OCI-LY3 (cell line): Measurements from ENCODE around the gene HAO2.

ENCODE experiments used
- H2AFZ ChIP-seq: fragments of 200-600, 300-600 bp; shearing (Covaris generic); 2 replicates; pipeline ENCODE4 v1.6.0; 2014; ENCODE audit warnings: antibody characterized with exemption, low read depth, low read length
- H3K27ac ChIP-seq: fragments of 200-600, 300-600 bp; sonication (generic); 2 replicates; pipeline ENCODE4 v1.5.1; 2014; ENCODE audit warnings: mild to moderate bottlenecking, low read length, moderate library complexity, mixed read lengths
- H3K27me3 ChIP-seq: fragments of 200-600, 300-600 bp; sonication (generic); 2 replicates; pipeline ENCODE4 v1.6.1; 2014; ENCODE audit warnings: low read depth, low read length, mixed read lengths
- H3K36me3 ChIP-seq: fragments of 200-600, 300-600 bp; sonication (generic); replicated peaks from 2 replicates; pipeline ENCODE3; 2014; ENCODE audit warnings: low read depth, low read length, mixed read lengths
- H3K4me1 ChIP-seq: fragments of 300-600, 200-600 bp; sonication (generic); 2 replicates; pipeline ENCODE4 v1.6.1; 2014; ENCODE audit warnings: low read length, mixed read lengths
- H3K4me2 ChIP-seq: fragments of 200-600, 300-600 bp; sonication (generic); 2 replicates; pipeline ENCODE4 v1.6.1; 2014; ENCODE audit warnings: low read length, mixed read lengths
- H3K4me3 ChIP-seq: fragments of 300-600, 200-600 bp; sonication (generic); 2 replicates; pipeline ENCODE4 v1.5.1; 2014; ENCODE audit warnings: antibody characterized with exemption, mild to moderate bottlenecking, low read length, moderate library complexity
- H3K79me2 ChIP-seq: fragments of 300-600, 200-600 bp; shearing (Covaris generic); 2 replicates; pipeline ENCODE4 v1.6.1; 2014; ENCODE audit warnings: mild to moderate bottlenecking, low read length, mixed read lengths
- H3K9ac ChIP-seq: fragments of 300-600, 200-600 bp; shearing (Covaris generic); 2 replicates; pipeline ENCODE4 v1.6.0; 2014; ENCODE audit warnings: mild to moderate bottlenecking, low read length, moderate library complexity
- H3K9me3 ChIP-seq: fragments of 200-600, 300-600 bp; shearing (Covaris generic); 2 replicates; pipeline ENCODE4 v1.6.1; 2014; ENCODE audit warnings: low read length, mixed read lengths; ENCODE audit not compliant: insufficient read depth
- H4K20me1 ChIP-seq: fragments of 200-600, 300-600 bp; sonication (generic); 2 replicates; pipeline ENCODE4 v1.6.1; 2016; ENCODE audit warnings: low read length, mixed read lengths; ENCODE audit not compliant: insufficient read depth
- EZH2phosphoT487 ChIP-seq: fragments of 200-600 bp; shearing (Covaris generic); IDR thresholded peaks from 2 replicates; pipeline ENCODE4 v1.6.1; 2018; ENCODE audit warnings: antibody characterized with exemption, mixed run types, low read depth
- TF ChIP-seq, protein P1 (sequence below): fragments of 200-600, 300-600 bp; sonication (generic); IDR thresholded peaks from 2 replicates; pipeline ENCODE4 v1.5.1; 2014; ENCODE audit warnings: antibody characterized with exemption, low read length, low read depth

Gene HAO2

DNA sequence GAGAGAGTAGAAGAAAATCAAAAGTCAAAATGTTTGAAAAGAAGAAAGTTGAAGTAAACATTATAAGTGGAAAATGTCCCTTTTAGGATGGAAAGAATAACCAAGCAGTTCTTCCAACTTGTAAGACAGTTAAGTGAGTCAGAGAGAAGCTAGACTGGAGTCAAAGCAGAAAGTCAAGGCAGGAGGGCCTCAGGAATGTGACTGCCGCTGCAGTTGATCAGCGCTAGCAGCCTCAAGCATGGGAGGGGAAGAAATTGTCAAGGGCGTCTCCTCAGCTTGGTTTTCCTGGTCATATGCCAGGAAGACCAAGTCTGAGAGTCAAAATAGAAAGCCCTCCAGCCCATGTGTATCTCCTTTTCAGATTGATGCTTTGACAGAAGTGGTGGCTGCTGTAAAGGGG lies 23.2 kb downstream of the HAO2 start:
- H3K36me3 ChIP-seq, result no peaks in the 10 kb centered on the region
- H3K27me3 ChIP-seq, result peaks cover 8% of the 10 kb centered on the region; the same call in 1 of the 2 replicates
- no peak overlapping the region for H2AFZ ChIP-seq
- H3K4me1 ChIP-seq, result no peaks in the 10 kb centered on the region
- H3K4me2 ChIP-seq, result no peak overlapping the region
- H3K27ac ChIP-seq, result no peak overlapping the region
- H3K79me2 ChIP-seq, result no peaks in the 10 kb centered on the region
- TF ChIP-seq, protein P1, sequence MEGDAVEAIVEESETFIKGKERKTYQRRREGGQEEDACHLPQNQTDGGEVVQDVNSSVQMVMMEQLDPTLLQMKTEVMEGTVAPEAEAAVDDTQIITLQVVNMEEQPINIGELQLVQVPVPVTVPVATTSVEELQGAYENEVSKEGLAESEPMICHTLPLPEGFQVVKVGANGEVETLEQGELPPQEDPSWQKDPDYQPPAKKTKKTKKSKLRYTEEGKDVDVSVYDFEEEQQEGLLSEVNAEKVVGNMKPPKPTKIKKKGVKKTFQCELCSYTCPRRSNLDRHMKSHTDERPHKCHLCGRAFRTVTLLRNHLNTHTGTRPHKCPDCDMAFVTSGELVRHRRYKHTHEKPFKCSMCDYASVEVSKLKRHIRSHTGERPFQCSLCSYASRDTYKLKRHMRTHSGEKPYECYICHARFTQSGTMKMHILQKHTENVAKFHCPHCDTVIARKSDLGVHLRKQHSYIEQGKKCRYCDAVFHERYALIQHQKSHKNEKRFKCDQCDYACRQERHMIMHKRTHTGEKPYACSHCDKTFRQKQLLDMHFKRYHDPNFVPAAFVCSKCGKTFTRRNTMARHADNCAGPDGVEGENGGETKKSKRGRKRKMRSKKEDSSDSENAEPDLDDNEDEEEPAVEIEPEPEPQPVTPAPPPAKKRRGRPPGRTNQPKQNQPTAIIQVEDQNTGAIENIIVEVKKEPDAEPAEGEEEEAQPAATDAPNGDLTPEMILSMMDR, result no peak
- no peak for TF ChIP-seq EZH2phosphoT487
- no peaks in the 10 kb centered on the region for H4K20me1 ChIP-seq
- no peaks in the 10 kb centered on the region for H3K9me3 ChIP-seq
- no peak overlapping the region for H3K9ac ChIP-seq
- H3K4me3 ChIP-seq, result no peak overlapping the region

DNA sequence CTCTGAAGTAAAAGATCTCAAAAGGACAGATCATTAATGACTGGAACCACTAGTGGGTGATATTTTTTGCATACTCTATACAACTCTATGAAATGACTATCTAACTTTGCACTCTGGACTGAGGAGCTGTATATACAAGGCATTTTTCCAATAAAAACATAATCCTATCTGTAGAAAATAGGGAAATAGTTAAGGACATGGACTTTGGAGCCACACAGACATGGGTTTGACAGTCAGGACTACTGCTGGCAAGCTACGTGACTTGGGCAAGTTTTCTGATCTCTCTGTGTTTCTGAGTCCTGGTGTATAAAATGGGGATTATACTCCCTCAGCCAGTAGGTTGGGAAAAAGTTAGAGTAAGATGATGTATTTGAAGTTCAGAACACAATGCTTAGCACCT lies 25.5 kb downstream of the HAO2 start:
- H3K79me2 ChIP-seq, result no peaks in the 10 kb centered on the region
- TF ChIP-seq, protein P1, result no peak
- no peak for TF ChIP-seq EZH2phosphoT487
- no peak overlapping the region for H3K9ac ChIP-seq
- H3K9me3 ChIP-seq, result no peaks in the 10 kb centered on the region
- no peak overlapping the region for H2AFZ ChIP-seq
- no peak overlapping the region for H3K4me3 ChIP-seq
- H3K4me2 ChIP-seq, result no peak overlapping the region
- H3K36me3 ChIP-seq, result no peaks in the 10 kb centered on the region
- no peaks in the 10 kb centered on the region for H4K20me1 ChIP-seq
- H3K27me3 ChIP-seq, result no peaks in the 10 kb centered on the region
- H3K27ac ChIP-seq, result no peak overlapping the region
- no peaks in the 10 kb centered on the region for H3K4me1 ChIP-seq

DNA sequence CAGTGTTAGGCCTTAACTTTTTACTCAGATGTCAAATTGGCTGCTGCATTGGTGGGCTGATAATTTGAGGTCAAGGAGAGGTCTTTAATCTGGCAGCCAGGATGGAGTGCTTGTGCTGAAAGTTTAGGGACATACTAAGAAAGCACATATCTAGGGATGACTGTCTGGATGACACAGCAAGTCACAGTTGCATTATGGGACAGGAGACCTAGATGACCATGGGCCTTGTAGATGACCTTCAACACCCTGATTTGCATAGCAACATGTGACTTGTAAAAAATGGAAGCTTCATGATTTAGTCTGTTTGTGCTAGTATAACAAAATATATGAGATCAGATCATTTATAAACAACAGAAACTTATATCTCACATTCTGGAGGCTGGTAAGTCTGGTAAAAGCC lies 28.4 kb downstream of the HAO2 start:
- no peak overlapping the region for H2AFZ ChIP-seq
- no peaks in the 10 kb centered on the region for H4K20me1 ChIP-seq
- no peaks in the 10 kb centered on the region for H3K27me3 ChIP-seq
- H3K79me2 ChIP-seq, result no peaks in the 10 kb centered on the region
- no peaks in the 10 kb centered on the region for H3K9me3 ChIP-seq
- no peak overlapping the region for H3K27ac ChIP-seq
- H3K4me2 ChIP-seq, result no peak overlapping the region
- TF ChIP-seq, protein P1, result no peak
- no peak for TF ChIP-seq EZH2phosphoT487
- H3K4me3 ChIP-seq, result no peak overlapping the region
- H3K9ac ChIP-seq, result no peak overlapping the region
- no peaks in the 10 kb centered on the region for H3K4me1 ChIP-seq
- H3K36me3 ChIP-seq, result no peaks in the 10 kb centered on the region

DNA sequence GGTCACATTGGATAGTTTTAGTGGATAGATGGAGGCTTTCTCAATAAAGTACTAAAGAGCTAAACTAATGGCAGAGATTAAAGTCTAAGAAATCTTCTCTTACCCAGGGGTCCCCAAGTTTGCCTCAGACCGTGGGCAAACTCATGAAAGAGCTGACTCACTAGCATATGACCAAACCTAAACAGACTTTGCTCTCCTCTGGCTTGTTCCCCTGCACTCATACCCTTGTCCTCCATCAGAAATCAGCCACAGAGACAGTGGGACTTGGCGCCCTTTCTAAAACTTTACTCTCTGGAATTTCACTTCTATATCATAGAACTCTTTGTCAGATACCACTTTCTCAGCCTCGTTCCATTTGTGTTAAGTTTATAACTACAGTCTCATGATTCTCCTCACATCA lies 29.4 kb downstream of the HAO2 start:
- Histone ChIP-seq H3K4me3 (no peak overlapping the region), H3K36me3 (no peaks in the 10 kb centered on the region), H4K20me1 (no peaks in the 10 kb centered on the region), H3K9me3 (no peaks in the 10 kb centered on the region), H3K9ac (no peak overlapping the region), H3K4me1 (no peaks in the 10 kb centered on the region), H2AFZ (no peak overlapping the region), H3K27ac (no peak overlapping the region), H3K27me3 (no peaks in the 10 kb centered on the region), H3K4me2 (no peak overlapping the region), H3K79me2 (no peaks in the 10 kb centered on the region)
- TF ChIP-seq, protein P1, result no peak
- no peak for TF ChIP-seq EZH2phosphoT487
